Activated CD8-positive, alpha-beta memory T cell treated with anti-CD3 and anti-CD28 coated beads for 48 hours (primary cell): ENCODE results near the gene GPRIN2.
"Not testable (repeated sequence)": the region's sequence is repeated elsewhere in the genome, so short reads cannot be mapped to it uniquely, and the experiment has no call there.

Experiments used
- DNase-seq, 3 experiments: peaks; one replicate each; pipeline ENCODE4 v3.0.0-alpha.2; 2020; ENCODE audit warnings: low read depth in 2 of 3, low spot score in 2 of 3

The GPRIN2 gene

DNA sequence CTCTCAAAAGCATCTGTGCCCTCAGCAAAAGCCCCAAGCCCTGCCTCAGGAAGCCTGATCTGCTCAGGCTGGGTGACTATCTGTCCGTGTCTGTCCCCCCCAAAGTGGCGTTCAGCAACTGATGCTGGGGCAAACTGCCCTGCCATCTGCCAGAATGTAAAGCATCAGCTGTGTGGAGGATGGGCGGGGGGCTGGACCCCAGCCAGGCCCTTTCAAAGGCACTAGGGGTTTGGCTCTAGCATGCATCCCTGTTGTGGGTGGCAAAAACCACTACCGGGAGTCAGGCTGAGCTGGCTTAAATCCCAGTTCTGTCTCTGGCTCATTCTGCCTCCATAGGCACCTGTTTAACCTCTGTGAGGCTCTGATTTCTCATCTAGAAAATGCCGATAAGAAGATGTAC lies 35.5 kb downstream of the GPRIN2 start:
- no peak for DNase-seq

DNA sequence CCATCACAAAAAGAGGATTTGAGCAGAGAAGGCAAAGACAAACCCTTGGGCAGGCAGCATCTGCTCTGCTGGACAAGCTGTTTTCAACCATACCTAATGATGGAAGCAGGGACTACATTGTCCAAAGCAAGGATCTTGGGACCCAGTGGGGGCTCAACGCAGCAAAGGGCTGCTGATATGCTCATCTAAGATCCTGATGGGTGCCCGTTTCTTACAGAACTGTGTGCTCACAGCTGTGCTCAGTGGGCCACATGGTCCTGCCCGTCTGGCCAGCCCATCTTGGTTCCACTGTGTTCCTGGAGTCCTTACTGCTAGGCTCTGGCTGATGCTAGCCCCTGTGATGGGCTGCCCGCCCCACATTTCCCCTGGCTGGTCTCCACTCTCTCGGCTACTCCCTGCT lies 36.1 kb downstream of the GPRIN2 start:
- DNase-seq: no peak

DNA sequence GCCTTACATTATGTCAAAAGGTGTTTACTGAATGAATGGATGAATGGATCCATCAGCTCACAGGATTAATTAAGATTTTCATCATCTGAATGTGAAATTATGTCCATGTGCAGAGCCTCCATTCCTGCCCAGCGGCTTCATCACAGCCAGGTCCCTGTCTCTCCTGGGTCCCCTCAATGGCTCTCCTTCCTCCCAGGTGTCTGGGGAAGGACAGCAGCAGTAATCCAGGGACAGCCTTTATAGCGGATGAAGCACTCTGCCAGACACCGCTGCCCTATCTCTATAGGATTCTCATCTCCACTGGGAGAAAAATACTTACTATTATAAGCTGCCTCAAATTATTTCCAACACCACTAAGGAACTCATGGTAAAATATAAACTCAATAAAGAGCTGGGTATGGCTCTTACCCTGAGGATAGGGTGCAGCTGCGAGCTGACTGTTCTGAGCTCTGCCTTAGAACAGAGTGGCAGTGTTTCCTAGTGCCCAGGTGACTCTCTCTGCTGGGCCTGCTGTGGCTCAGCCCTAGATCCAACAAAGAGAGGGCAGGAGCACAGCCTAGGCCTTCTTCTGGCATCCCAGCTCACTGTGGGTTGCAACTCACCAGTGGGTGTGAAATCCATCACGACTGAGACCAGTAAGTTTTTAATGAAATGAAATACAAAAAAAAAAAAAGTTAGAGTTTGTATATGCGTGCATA lies 38.3 kb downstream of the GPRIN2 start:
- DNase-seq: no peak

DNA sequence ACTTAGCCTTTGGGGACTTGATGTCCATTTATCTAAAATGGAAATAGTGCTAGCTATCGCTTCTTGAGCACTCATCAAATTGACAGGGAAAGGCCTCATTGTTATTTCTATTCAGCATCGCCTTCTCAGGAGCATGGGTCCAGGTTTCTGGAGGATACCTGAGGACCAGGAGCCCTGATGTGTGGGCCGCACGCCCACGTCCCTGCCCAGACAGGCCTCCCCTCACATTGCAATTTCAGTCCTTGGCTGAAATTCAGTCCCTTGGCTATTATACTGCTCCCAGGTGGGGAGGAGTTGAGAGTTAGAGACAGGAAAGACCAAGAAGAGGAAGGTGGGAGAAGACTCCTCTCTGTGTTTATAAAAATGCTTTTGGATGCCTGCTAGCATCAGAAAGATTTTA lies 38.9 kb downstream of the GPRIN2 start:
- no peak for DNase-seq

DNA sequence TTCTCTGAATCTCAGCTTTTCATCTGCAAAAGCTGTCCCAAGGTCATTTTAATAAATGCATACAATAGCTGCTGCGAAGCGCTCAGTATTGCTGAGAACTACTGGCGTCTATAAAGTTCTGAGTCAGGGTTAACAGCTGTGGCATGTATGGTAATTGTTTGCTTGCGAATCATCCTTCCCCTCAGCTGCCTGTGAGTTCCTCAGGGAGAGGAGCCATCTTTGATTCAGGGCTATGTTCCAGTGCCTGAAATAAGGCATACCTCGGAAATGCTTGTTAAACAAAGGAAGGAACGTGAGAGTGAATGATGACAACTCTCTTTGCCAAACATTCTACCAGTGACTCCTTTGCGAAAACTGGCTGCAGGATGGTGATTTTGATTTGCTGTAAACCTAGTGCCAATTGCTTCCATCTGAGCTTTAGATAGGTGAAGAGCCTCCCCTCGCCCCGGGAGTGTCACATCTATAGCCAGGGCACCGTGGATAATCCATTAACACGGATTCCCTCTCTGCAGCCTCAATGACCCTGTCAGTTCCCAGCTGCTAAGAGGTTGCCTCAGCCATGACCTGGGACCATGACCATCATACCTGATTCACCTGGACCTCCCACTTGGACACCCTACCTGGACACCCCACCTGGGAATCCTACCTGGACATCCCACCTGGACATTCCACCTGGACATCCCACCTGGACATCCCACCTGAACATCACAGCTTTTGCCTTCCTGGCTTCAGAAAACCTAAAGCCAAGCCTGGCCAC lies 39.6 kb downstream of the GPRIN2 start:
- DNase-seq: no peak

DNA sequence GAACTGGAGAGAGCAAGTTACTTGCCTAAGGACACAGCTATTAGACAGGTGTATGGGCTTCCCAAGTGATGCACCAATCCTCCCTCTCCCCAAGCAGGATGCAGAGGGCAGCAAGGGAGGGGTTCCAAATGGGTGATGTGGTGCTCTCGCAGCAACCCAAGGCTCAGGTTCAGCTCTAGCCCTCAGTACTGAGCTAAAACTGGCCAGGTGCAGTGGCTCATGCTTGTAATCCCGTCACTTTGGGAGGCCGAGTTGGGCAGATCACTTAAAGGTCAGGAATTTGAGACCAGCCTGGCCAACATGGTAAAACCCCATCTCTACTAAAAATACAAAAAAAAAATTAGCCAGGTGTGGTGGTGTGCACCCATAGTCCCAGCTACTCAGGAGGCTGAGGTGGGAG lies 40.7 kb downstream of the GPRIN2 start:
- no peak for DNase-seq

DNA sequence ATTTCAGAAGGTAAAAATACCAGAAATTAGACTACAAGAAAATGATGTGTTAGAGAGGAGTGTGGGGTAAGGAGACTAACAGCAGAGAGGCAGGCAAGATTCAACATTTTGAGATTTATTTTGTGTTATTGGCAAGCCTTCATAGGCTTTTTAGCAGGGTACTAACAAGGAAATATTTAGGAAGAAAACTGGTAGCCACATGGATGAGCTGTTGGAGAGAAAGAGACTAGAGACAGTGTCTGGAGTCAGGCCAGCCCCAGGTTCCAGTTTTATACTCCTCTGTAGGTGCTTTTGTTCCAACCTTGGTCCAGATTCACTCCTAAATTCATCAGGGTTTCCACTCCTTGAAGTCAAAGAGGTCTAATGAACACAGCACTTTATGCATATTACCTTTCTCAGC lies 41.1 kb downstream of the GPRIN2 start:
- no peak for DNase-seq

DNA sequence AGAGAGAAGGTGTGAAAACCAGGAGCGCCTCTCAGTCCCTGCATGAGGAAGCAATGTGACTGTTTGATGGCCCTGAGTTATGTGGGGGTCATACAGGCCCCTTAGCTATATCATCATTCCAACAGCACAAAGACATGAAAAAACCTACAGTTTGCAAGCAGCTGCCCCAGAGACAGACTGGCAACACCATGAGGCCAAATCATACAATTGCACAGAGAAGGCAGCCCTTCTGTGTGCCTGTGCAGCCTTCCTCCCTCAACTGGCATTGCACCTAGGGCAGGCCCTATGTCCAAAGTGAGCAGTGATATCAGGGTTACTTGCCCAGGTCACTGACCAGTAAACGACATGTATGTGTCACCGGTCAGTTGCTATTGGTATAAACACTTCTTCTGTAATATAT lies 41.6 kb downstream of the GPRIN2 start:
- no peak for DNase-seq

DNA sequence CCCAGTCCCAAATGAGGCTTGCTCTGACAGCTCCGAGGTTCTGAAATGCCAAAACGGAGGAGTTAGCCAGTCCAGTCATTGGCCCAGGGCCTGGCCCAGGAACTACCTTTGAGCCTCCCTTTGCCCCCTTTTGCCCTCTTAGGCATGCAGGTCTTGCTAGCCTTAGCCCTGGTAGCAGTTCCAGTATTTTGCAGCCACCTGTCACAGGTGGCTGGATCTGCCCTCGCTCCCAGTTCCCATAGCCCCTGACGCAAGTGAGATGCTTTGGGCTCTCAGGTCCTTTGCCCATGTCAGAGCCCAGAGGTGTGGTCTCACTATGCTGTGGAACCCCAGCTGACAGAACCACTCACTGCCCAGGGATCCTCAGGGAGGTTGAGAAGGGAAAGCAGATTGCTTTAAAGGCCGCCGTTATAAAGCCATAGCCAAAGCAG lies 42.0 kb downstream of the GPRIN2 start:
- DNase-seq: no peak

DNA sequence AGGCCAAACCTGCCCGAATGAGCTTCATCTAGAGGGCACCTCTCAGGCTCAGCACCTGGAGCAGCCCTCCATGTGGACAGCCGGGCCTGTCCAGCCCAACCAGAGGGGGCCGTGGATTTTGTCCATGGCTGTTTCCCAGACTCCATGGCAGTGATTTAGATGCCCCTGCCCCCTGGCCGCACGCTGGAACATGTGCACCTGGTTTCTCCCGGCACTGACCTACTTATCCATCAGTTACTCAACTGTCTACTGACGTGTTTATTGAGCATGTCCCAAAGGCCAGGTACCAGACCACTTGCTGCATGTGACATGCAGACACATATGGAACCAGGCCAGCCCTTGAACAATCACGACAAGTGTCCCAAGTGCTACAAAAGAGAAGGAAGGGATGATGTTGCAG lies 43.1 kb downstream of the GPRIN2 start:
- DNase-seq: not testable (repeated sequence)

DNA sequence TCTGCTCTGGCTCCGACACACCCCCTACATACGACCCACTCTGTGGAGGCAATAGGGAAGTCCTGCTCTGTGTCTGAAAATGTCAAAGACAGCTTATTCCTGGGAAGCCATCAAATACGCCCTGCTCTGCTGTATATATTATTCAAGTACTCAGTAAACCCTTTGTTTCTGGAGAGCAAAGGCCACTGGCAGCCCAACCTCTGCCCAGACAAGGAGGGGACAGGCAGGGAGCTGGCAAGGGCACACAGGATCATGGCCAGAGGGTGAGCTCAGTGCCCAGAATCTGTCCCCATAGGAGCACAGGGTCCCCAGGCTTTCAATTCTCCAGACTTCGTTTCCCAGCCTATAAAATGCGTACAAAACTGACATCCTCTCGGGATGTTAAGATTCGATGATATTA lies 43.7 kb downstream of the GPRIN2 start:
- DNase-seq: not testable (repeated sequence)

DNA sequence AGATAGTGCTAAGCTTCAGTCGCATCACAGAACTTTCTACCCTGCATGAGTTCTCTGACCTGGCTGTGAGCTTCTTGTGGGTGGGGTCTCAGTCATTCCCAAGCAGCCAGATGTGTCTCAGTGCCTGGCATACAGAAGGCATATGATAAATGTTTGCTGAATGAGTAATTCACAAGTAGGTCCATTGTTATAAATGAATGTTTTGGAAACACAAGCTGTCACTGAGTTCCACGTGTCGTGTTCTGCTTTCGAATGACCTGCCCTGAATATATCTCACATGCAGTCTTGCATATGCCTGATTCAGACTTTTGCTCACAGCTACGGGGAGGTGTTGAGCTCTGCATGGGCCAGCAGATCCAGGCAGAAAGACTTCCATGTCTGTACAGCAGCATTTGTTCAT lies 44.5 kb downstream of the GPRIN2 start:
- not testable (repeated sequence) for DNase-seq
